ENCODE data around the gene DDA1. TPM values are rescaled to one million over a fixed set of nuclear protein-coding genes. Genes with fewer than 3 reads are reported as not detected.

DDA1 gene
- total RNA-seq, 1 experiment from 2014 or later: 42.8 TPM

- TF ChIP-seq ZNF281 (CRISPR knock-in tag; IDR thresholded peaks at IDR 0.05): no peak
These were observed 11.1 kb downstream of the DDA1 start (continued) for GRCh38 chr19:17320435-17320834.

- H3K4me3 Mint-ChIP-seq: no peak overlapping the region
- H3K4me1 Mint-ChIP-seq: peaks cover 8% of the 10 kb centered on the region; the same call in 1 of the 2 replicates
- no peaks in the 10 kb centered on the region for H3K27me3 Mint-ChIP-seq (ENCODE audit: low read depth)
- CTCF ChIA-PET: interaction anchor here (0.5 to 1.9 kb wide), 4 partner anchors 11 to 17 kb away, joined by 3 to 6 read pairs (median 3); partner anchors contain the start of genes ANO8 and DDA1
- ATAC-seq (no peak), DNase-seq (ENCODE audit: low spot score) (no peak)
- H3K36me3 Mint-ChIP-seq: peaks cover 18% of the 10 kb centered on the region
- no peak for TF ChIP-seq CREB1 (CRISPR knock-in tag; IDR thresholded peaks at IDR 0.05)
- TF ChIP-seq CTCF (IDR thresholded peaks at IDR 0.05): no peak
- no peak for TF ChIP-seq ETV6 (CRISPR knock-in tag; IDR thresholded peaks at IDR 0.05)
- TF ChIP-seq ZNF232 (CRISPR knock-in tag; IDR thresholded peaks at IDR 0.05): no peak
- no peaks in the 10 kb centered on the region for H3K9me3 Mint-ChIP-seq
- POLR2A ChIA-PET: interaction anchor here (1.2 to 1.7 kb wide), 3 partner anchors 12 to 74 kb away, joined by 3 to 8 read pairs (median 5); partner anchors contain the start of gene DDA1
- peak overlapping the region; percentile 97 for H3K27ac Mint-ChIP-seq
These were observed 12.5 kb downstream of the DDA1 start for GRCh38 chr19:17321655-17322489.

- H3K27me3 Mint-ChIP-seq (ENCODE audit: low read depth): no peaks in the 10 kb centered on the region
- peak overlapping the region; percentile 97 for H3K27ac Mint-ChIP-seq
- CTCF ChIA-PET: interaction anchor here (0.5 to 1.9 kb wide), 2 partner anchors 14 to 18 kb away, joined by 3 to 6 read pairs; partner anchors contain the start of gene DDA1
- H3K4me1 Mint-ChIP-seq: peaks cover 14% of the 10 kb centered on the region
- TF ChIP-seq ATF2 (CRISPR knock-in tag; IDR thresholded peaks at IDR 0.05; ENCODE audit: borderline replicate concordance, low read depth): no peak
- TF ChIP-seq ELF4 (CRISPR knock-in tag; IDR thresholded peaks at IDR 0.05; ENCODE audit: low read depth): no peak
- TF ChIP-seq PRRX2 (CRISPR knock-in tag; IDR thresholded peaks at IDR 0.05): no peak
- no peak for TF ChIP-seq TEAD1 (CRISPR knock-in tag; IDR thresholded peaks at IDR 0.05)
- no peak for TF ChIP-seq IRF1 (CRISPR knock-in tag; IDR thresholded peaks at IDR 0.05)
- ATAC-seq: no peak
- H3K36me3 Mint-ChIP-seq: peaks cover 17% of the 10 kb centered on the region
- POLR2A ChIA-PET: no interaction called here
- H3K9me3 Mint-ChIP-seq: no peaks in the 10 kb centered on the region
- no peak overlapping the region for H3K4me3 Mint-ChIP-seq
- DNase-seq (ENCODE audit: low spot score): no peak
These were observed 13.5 kb downstream of the DDA1 start for GRCh38 chr19:17322854-17323253.

GRCh38 chr19:17323300-17323963 is 14.1 kb downstream of the DDA1 start:
- Mint-ChIP-seq H3K4me3 (no peak overlapping the region), H3K4me1 (peaks cover 14% of the 10 kb centered on the region), H3K9me3 (no peaks in the 10 kb centered on the region), H3K36me3 (peaks cover 17% of the 10 kb centered on the region), H3K27ac (no peak overlapping the region), H3K27me3 (ENCODE audit: low read depth) (no peaks in the 10 kb centered on the region)
- DNase-seq (ENCODE audit: low spot score) (no peak), ATAC-seq (no peak)
- ChIA-PET POLR2A (no interaction called here), CTCF (no interaction called here)
- TF ChIP-seq ZNF317 (CRISPR knock-in tag; IDR thresholded peaks at IDR 0.05; ENCODE audit: borderline replicate concordance, low read depth): no peak
- no peak for TF ChIP-seq ESRRA (CRISPR knock-in tag; IDR thresholded peaks at IDR 0.05; ENCODE audit: borderline replicate concordance)
- TF ChIP-seq FOXP1 (CRISPR knock-in tag; IDR thresholded peaks at IDR 0.05; ENCODE audit: borderline replicate concordance): no peak
- TF ChIP-seq IRF1 (CRISPR knock-in tag; IDR thresholded peaks at IDR 0.05): no peak
- TF ChIP-seq SP1 (CRISPR knock-in tag; conservative IDR thresholded peaks at IDR 0.05): no peak
- TF ChIP-seq GRHL2 (CRISPR knock-in tag; IDR thresholded peaks at IDR 0.05; ENCODE audit: insufficient replicate concordance, severe bottlenecking): no peak
- TF ChIP-seq TCF7 (CRISPR knock-in tag; IDR thresholded peaks at IDR 0.05; ENCODE audit: low read depth): no peak
- no peak for TF ChIP-seq ATF1 (CRISPR knock-in tag; IDR thresholded peaks at IDR 0.05)
- TF ChIP-seq SMAD3 (CRISPR knock-in tag; IDR thresholded peaks at IDR 0.05; ENCODE audit: borderline replicate concordance): no peak
